Measurements from ENCODE around the gene FRY. TPM values are rescaled to one million over a fixed set of nuclear protein-coding genes. Genes with fewer than 3 reads are reported as not detected.

The FRY gene
- total and polyA plus RNA-seq, 8 donors, result 5.6 to 27.9 (median 21.1) TPM

GRCh38 chr13:32267836-32268439 is 236.4 kb downstream of the FRY start:
- ATAC-seq, result peak; percentile 55 to 91 (median 84)
- Histone ChIP-seq H3K4me1 (no peaks in the 10 kb centered on the region), H3K36me3 (peaks cover 3 to 29% (median 13%) of the 10 kb centered on the region in 3 donors), H3K4me3 (no peak overlapping the region), H3K9me3 (no peaks in the 10 kb centered on the region), H3K27me3 (no peaks in the 10 kb centered on the region), H3K27ac (no peak overlapping the region)
- no peak for FAIRE-seq
- intact Hi-C loops (cut with DNase I), result no loop called here
- 78% methylated on average over 7 of the region's 7 CpGs for WGBS, 2 donors
- DNase-seq, result peak in 5 of 6 donors; percentile 14 to 81 (median 48)
- TF ChIP-seq, protein P1, sequence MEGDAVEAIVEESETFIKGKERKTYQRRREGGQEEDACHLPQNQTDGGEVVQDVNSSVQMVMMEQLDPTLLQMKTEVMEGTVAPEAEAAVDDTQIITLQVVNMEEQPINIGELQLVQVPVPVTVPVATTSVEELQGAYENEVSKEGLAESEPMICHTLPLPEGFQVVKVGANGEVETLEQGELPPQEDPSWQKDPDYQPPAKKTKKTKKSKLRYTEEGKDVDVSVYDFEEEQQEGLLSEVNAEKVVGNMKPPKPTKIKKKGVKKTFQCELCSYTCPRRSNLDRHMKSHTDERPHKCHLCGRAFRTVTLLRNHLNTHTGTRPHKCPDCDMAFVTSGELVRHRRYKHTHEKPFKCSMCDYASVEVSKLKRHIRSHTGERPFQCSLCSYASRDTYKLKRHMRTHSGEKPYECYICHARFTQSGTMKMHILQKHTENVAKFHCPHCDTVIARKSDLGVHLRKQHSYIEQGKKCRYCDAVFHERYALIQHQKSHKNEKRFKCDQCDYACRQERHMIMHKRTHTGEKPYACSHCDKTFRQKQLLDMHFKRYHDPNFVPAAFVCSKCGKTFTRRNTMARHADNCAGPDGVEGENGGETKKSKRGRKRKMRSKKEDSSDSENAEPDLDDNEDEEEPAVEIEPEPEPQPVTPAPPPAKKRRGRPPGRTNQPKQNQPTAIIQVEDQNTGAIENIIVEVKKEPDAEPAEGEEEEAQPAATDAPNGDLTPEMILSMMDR (IDR thresholded peaks at IDR 0.05), result peak; percentile 53 to 76 (median 65)

DNA sequence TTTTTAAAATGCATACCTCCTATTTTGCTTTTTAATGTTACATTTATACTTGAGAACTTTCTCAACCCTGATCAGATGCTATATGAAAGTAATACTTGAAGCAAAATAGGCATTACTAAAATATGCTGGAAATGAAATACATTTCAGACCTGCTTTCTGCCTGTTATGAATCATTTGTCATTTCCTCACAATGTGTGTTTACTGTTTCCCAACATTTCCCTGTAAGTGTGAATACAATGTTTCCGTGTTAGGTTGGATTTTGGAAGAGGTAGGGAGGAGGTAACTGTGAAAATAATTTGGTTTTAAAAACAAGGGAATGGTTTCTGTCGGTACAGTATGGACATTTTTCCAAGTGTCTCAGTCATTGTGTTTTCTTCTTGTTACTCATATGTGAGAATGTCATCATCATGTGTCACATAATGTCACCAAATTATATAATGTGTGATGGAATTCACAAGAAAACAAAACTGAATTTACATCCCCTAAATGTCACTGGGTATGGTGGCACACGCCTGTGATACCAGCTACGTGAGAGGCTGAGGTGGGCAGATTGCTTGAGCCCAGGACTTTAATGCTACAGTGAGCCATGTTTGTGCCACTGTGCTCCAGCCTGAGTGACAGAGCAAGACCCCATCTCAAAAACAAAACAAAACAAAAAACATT is 240.6 kb downstream of the FRY start:
- 77 to 90% methylated on average over 4 of the region's 4 CpGs for WGBS, 2 donors
- no peak overlapping the region for H3K4me3 ChIP-seq
- TF ChIP-seq, protein P1 (IDR thresholded peaks at IDR 0.05), result no peak
- H3K4me1 ChIP-seq, result no peaks in the 10 kb centered on the region
- H3K9me3 ChIP-seq, result no peaks in the 10 kb centered on the region
- intact Hi-C loops (cut with DNase I), result no loop called here
- ATAC-seq, result no peak
- H3K27me3 ChIP-seq, result no peaks in the 10 kb centered on the region
- no peak for FAIRE-seq
- DNase-seq, result no peak
- no peak overlapping the region for H3K27ac ChIP-seq
- peaks cover 0 to 24% (median 7%) of the 10 kb centered on the region in 3 donors for H3K36me3 ChIP-seq

DNA sequence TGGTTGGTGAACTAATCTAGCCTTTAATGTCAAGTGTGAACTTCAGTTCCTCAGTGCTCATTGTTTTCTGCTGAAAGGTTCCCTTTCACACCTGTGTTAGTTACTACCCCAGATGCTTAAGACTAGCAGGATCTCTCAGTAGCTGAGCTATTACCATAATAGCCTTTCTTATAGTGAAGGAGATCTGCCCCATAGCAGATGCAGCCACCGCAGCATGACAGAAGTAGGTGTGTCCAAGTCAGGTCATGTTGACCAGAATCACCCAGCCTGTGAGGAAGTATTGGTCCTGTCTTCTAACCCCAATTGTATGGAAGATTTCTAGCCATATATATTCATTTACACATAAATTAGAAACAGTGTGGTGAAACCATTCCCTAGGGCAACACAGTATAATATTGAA is 246.3 kb downstream of the FRY start:
- H3K36me3 ChIP-seq, result peaks cover 0 to 38% (median 7%) of the 10 kb centered on the region in 3 donors
- intact Hi-C loops (cut with DNase I), result no loop called here
- no peak overlapping the region for H3K4me3 ChIP-seq
- H3K27ac ChIP-seq, result no peak overlapping the region
- H3K27me3 ChIP-seq, result no peaks in the 10 kb centered on the region
- DNase-seq (no peak), FAIRE-seq (no peak), ATAC-seq (no peak)
- WGBS, 2 donors, result 96 to 100% methylated on average over 1 of the region's 1 CpG
- TF ChIP-seq, protein P1 (IDR thresholded peaks at IDR 0.05), result no peak
- no peaks in the 10 kb centered on the region for H3K9me3 ChIP-seq
- no peaks in the 10 kb centered on the region for H3K4me1 ChIP-seq

GRCh38 chr13:32278426-32278825 is 246.9 kb downstream of the FRY start:
- no peak overlapping the region for H3K27ac ChIP-seq
- WGBS, 2 donors, result 89 to 94% methylated on average over 3 of the region's 3 CpGs
- FAIRE-seq (no peak), ATAC-seq (no peak), DNase-seq (no peak)
- TF ChIP-seq, protein P1 (IDR thresholded peaks at IDR 0.05), result no peak
- H3K4me1 ChIP-seq, result no peaks in the 10 kb centered on the region
- no peaks in the 10 kb centered on the region for H3K9me3 ChIP-seq
- no peaks in the 10 kb centered on the region for H3K27me3 ChIP-seq
- H3K36me3 ChIP-seq, result peaks cover 0 to 38% (median 7%) of the 10 kb centered on the region in 3 donors
- intact Hi-C loops (cut with DNase I), result no loop called here
- H3K4me3 ChIP-seq, result no peak overlapping the region

DNA sequence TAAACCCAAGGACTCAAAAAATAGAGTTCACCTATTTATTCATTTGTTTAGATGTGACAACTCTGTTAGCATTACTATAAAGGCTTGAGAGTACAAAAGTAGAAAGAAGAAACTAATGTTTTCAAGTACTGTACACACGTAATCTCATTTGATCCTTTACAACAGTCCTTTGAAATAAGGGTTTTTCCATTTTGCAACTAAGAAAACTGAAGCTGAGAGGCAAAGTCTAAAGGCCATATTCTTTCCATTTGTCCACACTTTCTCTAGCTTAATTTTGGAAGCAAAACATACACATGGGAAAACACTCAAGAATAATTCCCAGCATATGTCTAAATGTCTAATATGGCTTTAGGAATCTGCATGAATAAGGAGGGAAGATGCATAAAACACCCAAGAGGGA is 249.5 kb downstream of the FRY start:
- intact Hi-C loops (cut with DNase I), result no loop called here
- H3K36me3 ChIP-seq, result peaks cover 0 to 29% (median 4%) of the 10 kb centered on the region in 3 donors
- H3K9me3 ChIP-seq, result no peaks in the 10 kb centered on the region
- no peak for FAIRE-seq
- H3K4me1 ChIP-seq, result peaks cover 0 to 6% (median 0%) of the 10 kb centered on the region in 3 donors
- 84 to 95% methylated on average over 1 of the region's 1 CpG for WGBS, 2 donors
- no peak overlapping the region for H3K4me3 ChIP-seq
- no peak overlapping the region for H3K27ac ChIP-seq
- no peaks in the 10 kb centered on the region for H3K27me3 ChIP-seq
- DNase-seq, result no peak
- TF ChIP-seq, protein P1 (IDR thresholded peaks at IDR 0.05), result no peak
- no peak for ATAC-seq
